ENCODE data around the gene TTC3.

DNA sequence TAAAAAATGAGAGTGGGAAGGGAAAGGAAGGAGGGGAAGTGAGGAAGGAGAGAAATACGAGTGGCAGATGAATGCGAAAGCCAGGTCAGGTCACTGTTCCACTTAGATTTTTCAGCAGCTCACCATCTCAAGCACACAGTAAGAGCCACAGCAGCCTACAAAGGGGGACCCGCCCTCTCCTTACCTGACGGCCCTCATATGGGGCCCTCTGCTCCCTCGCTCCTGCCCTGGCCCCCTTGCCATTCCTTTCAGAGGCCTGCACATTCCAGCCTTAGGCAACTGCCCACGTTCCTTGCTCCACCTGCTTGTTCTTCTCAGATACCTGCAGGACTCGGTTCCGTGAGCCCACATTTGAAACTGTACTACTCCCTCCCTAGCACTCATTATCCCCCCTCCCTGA lies 172.1 kb downstream of the TTC3 start:
- TF ChIP-seq, protein P1, sequence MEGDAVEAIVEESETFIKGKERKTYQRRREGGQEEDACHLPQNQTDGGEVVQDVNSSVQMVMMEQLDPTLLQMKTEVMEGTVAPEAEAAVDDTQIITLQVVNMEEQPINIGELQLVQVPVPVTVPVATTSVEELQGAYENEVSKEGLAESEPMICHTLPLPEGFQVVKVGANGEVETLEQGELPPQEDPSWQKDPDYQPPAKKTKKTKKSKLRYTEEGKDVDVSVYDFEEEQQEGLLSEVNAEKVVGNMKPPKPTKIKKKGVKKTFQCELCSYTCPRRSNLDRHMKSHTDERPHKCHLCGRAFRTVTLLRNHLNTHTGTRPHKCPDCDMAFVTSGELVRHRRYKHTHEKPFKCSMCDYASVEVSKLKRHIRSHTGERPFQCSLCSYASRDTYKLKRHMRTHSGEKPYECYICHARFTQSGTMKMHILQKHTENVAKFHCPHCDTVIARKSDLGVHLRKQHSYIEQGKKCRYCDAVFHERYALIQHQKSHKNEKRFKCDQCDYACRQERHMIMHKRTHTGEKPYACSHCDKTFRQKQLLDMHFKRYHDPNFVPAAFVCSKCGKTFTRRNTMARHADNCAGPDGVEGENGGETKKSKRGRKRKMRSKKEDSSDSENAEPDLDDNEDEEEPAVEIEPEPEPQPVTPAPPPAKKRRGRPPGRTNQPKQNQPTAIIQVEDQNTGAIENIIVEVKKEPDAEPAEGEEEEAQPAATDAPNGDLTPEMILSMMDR (IDR thresholded peaks at IDR 0.05; ENCODE audit: poor library complexity, severe bottlenecking), result no peak
- TF ChIP-seq RAD21 (conservative IDR thresholded peaks at IDR 0.05), result no peak

All from neural cell (in vitro differentiated cells).